T-helper 17 cell (primary cell): Measurements from ENCODE around the gene MRO. TPM values are rescaled to one million over a fixed set of nuclear protein-coding genes. Genes with fewer than 3 reads are reported as not detected.

ENCODE experiments used
- ATAC-seq: fragments of 150-1000 bp; cut with Tn5 transposase; 2 replicates; pipeline ENCODE4 v1.10.0; 2021; ENCODE audit warnings: mild to moderate bottlenecking, moderate library complexity
- DNase-seq, 3 donors: peaks; one replicate each; pipeline versions ENCODE4 v3.0.0 to v3.0.0-alpha.2; 2020 to 2021
- H3K9me3 ChIP-seq: one replicate; pipeline ENCODE4 v1.7.0; 2013; ENCODE audit warnings: low read length, mild to moderate bottlenecking; ENCODE audit not compliant: control insufficient read depth, poor library complexity, severe bottlenecking
- H3K27ac Mint-ChIP-seq: one replicate; pipeline ENCODE4 v1.8.0; 2022; ENCODE audit warnings: mild to moderate bottlenecking, moderate library complexity, mixed read lengths
- H3K27me3 Mint-ChIP-seq: one replicate; pipeline ENCODE4 v1.8.0; 2022; ENCODE audit warnings: mixed read lengths
- H3K36me3 Mint-ChIP-seq: one replicate; pipeline ENCODE4 v1.8.0; 2022; ENCODE audit warnings: low read depth, mixed read lengths
- H3K4me1 Mint-ChIP-seq: one replicate; pipeline ENCODE4 v1.8.0; 2022; ENCODE audit warnings: mild to moderate bottlenecking, mixed read lengths
- H3K4me3 Mint-ChIP-seq: one replicate; pipeline ENCODE4 v1.8.0; 2022; ENCODE audit warnings: mild to moderate bottlenecking, moderate library complexity, mixed read lengths
- total RNA-seq, 4 donors: library from RNA in 2 of 4; stranded (reverse) in 2 of 4; gene quantifications; one replicate each; pipeline ENCODE4 v1.2.3 and lab custom pipeline; 2022 to 2026

The MRO gene
- total RNA-seq, 2 donors from 2014 or later = not detected

GRCh38 chr18:50775726-50776125 lies 44.1 kb downstream of the MRO start:
- no peaks in the 10 kb centered on the region for H3K9me3 ChIP-seq
- ATAC-seq = no peak
- peaks cover 27% of the 10 kb centered on the region for H3K27me3 Mint-ChIP-seq
- DNase-seq = no peak
- no peaks in the 10 kb centered on the region for H3K4me1 Mint-ChIP-seq
- H3K4me3 Mint-ChIP-seq = no peak overlapping the region
- peaks cover 2% of the 10 kb centered on the region for H3K36me3 Mint-ChIP-seq
- no peak overlapping the region for H3K27ac Mint-ChIP-seq

- Mint-ChIP-seq H3K36me3 (peaks cover 2% of the 10 kb centered on the region), H3K27me3 (peaks cover 26% of the 10 kb centered on the region), H3K27ac (no peak overlapping the region), H3K4me1 (no peaks in the 10 kb centered on the region), H3K4me3 (no peak overlapping the region)
- no peaks in the 10 kb centered on the region for H3K9me3 ChIP-seq
- ATAC-seq (no peak), DNase-seq (no peak)
Measured at GRCh38 chr18:50775207-50775606, 44.6 kb downstream of the MRO start.

GRCh38 chr18:50769463-50769862 lies 50.4 kb downstream of the MRO start:
- DNase-seq (no peak), ATAC-seq (no peak)
- Mint-ChIP-seq H3K4me3 (no peak overlapping the region), H3K4me1 (no peaks in the 10 kb centered on the region), H3K27ac (no peak overlapping the region), H3K27me3 (peaks cover 16% of the 10 kb centered on the region), H3K36me3 (peaks cover 4% of the 10 kb centered on the region)
- H3K9me3 ChIP-seq = no peaks in the 10 kb centered on the region

- no peaks in the 10 kb centered on the region for H3K9me3 ChIP-seq
- DNase-seq (no peak), ATAC-seq (no peak)
- H3K36me3 Mint-ChIP-seq = no peaks in the 10 kb centered on the region
- peaks cover 40% of the 10 kb centered on the region for H3K27me3 Mint-ChIP-seq
- no peak overlapping the region for H3K4me3 Mint-ChIP-seq
- no peak overlapping the region for H3K27ac Mint-ChIP-seq
- H3K4me1 Mint-ChIP-seq = no peaks in the 10 kb centered on the region
Measured at GRCh38 chr18:50757358-50757757, 62.5 kb downstream of the MRO start.

GRCh38 chr18:50754297-50754696 lies 65.5 kb downstream of the MRO start:
- H3K9me3 ChIP-seq = no peaks in the 10 kb centered on the region
- Mint-ChIP-seq H3K36me3 (no peaks in the 10 kb centered on the region), H3K4me3 (no peak overlapping the region), H3K27ac (no peak overlapping the region), H3K4me1 (no peaks in the 10 kb centered on the region), H3K27me3 (peaks cover 61% of the 10 kb centered on the region)
- ATAC-seq (no peak), DNase-seq (no peak)

GRCh38 chr18:50753311-50753710 lies 66.5 kb downstream of the MRO start:
- no peaks in the 10 kb centered on the region for H3K36me3 Mint-ChIP-seq

GRCh38 chr18:50751947-50752346 lies 67.9 kb downstream of the MRO start:
- no peak overlapping the region for H3K4me3 Mint-ChIP-seq
- no peak overlapping the region for H3K27ac Mint-ChIP-seq
- no peak for DNase-seq
- H3K9me3 ChIP-seq = no peaks in the 10 kb centered on the region
- H3K27me3 Mint-ChIP-seq = peaks cover 57% of the 10 kb centered on the region
- H3K4me1 Mint-ChIP-seq = no peaks in the 10 kb centered on the region
- ATAC-seq = no peak
- no peaks in the 10 kb centered on the region for H3K36me3 Mint-ChIP-seq

More at GRCh38 chr18:50753311-50753710, 66.5 kb downstream of the MRO start:
- ATAC-seq = no peak
- Mint-ChIP-seq H3K4me3 (no peak overlapping the region), H3K27me3 (peaks cover 61% of the 10 kb centered on the region), H3K4me1 (no peaks in the 10 kb centered on the region), H3K27ac (no peak overlapping the region)
- no peaks in the 10 kb centered on the region for H3K9me3 ChIP-seq
- no peak for DNase-seq

GRCh38 chr18:50751490-50751889 lies 68.3 kb downstream of the MRO start:
- Mint-ChIP-seq H3K4me1 (no peaks in the 10 kb centered on the region), H3K27ac (no peak overlapping the region), H3K36me3 (no peaks in the 10 kb centered on the region), H3K4me3 (no peak overlapping the region), H3K27me3 (peaks cover 57% of the 10 kb centered on the region)
- no peak for ATAC-seq
- no peak for DNase-seq
- no peaks in the 10 kb centered on the region for H3K9me3 ChIP-seq

- peaks cover 64% of the 10 kb centered on the region for H3K27me3 Mint-ChIP-seq
- no peaks in the 10 kb centered on the region for H3K4me1 Mint-ChIP-seq
Measured at GRCh38 chr18:50750546-50750945, 69.3 kb downstream of the MRO start.

GRCh38 chr18:50749945-50750344 lies 69.9 kb downstream of the MRO start:
- Mint-ChIP-seq H3K27me3 (peaks cover 66% of the 10 kb centered on the region), H3K4me1 (no peaks in the 10 kb centered on the region), H3K27ac (no peak overlapping the region), H3K36me3 (no peaks in the 10 kb centered on the region), H3K4me3 (no peak overlapping the region)
- no peak for DNase-seq
- no peaks in the 10 kb centered on the region for H3K9me3 ChIP-seq
- no peak for ATAC-seq

More at GRCh38 chr18:50750546-50750945, 69.3 kb downstream of the MRO start:
- Mint-ChIP-seq H3K4me3 (no peak overlapping the region), H3K27ac (no peak overlapping the region), H3K36me3 (no peaks in the 10 kb centered on the region)
- DNase-seq = no peak
- ATAC-seq = no peak
- no peaks in the 10 kb centered on the region for H3K9me3 ChIP-seq

- no peaks in the 10 kb centered on the region for H3K9me3 ChIP-seq
- ATAC-seq (no peak), DNase-seq (no peak)
- Mint-ChIP-seq H3K4me1 (no peaks in the 10 kb centered on the region), H3K36me3 (no peaks in the 10 kb centered on the region), H3K4me3 (no peak overlapping the region), H3K27ac (no peak overlapping the region), H3K27me3 (peaks cover 66% of the 10 kb centered on the region)
Measured at GRCh38 chr18:50749421-50749820, 70.4 kb downstream of the MRO start.

- ATAC-seq = no peak
- H3K4me3 Mint-ChIP-seq = no peak overlapping the region
- H3K27me3 Mint-ChIP-seq = peaks cover 59% of the 10 kb centered on the region
- H3K36me3 Mint-ChIP-seq = no peaks in the 10 kb centered on the region
- no peaks in the 10 kb centered on the region for H3K9me3 ChIP-seq
- no peak for DNase-seq
- no peak overlapping the region for H3K27ac Mint-ChIP-seq
- no peaks in the 10 kb centered on the region for H3K4me1 Mint-ChIP-seq
Measured at GRCh38 chr18:50748243-50749229, 71.3 kb downstream of the MRO start.

- Mint-ChIP-seq H3K4me1 (no peaks in the 10 kb centered on the region), H3K36me3 (no peaks in the 10 kb centered on the region), H3K4me3 (no peak overlapping the region), H3K27me3 (peaks cover 56% of the 10 kb centered on the region), H3K27ac (no peak overlapping the region)
- no peak for ATAC-seq
- no peak for DNase-seq
- H3K9me3 ChIP-seq = no peaks in the 10 kb centered on the region
Measured at GRCh38 chr18:50747849-50748242, 72.0 kb downstream of the MRO start.

- DNase-seq (no peak), ATAC-seq (no peak)
- H3K4me3 Mint-ChIP-seq = no peak overlapping the region
- peaks cover 46% of the 10 kb centered on the region for H3K27me3 Mint-ChIP-seq
- H3K9me3 ChIP-seq = no peaks in the 10 kb centered on the region
- no peaks in the 10 kb centered on the region for H3K36me3 Mint-ChIP-seq
- H3K4me1 Mint-ChIP-seq = no peaks in the 10 kb centered on the region
- no peak overlapping the region for H3K27ac Mint-ChIP-seq
Measured at GRCh38 chr18:50745945-50746344, 73.9 kb downstream of the MRO start.
